HEK293 (cell line): ENCODE data around the gene EBF3.

ENCODE experiments used
- CTCF ChIA-PET: fragments of 350-600 bp; formaldehyde crosslinking; extraction: SDS; loops from one replicate; lab custom pipeline; 2021; ENCODE audit warnings: antibody characterized with exemption; lab: Yijun Ruan, JAX
- POLR2A ChIA-PET: fragments of 300-600 bp; formaldehyde crosslinking; extraction: SDS; loops from one replicate; lab custom pipeline; 2020; ENCODE audit warnings: antibody characterized with exemption, inconsistent platforms; lab: Yijun Ruan, JAX
- H3K27ac ChIP-seq: fragments of 200-500 bp; sonication (Bioruptor generic); 2 replicates; pipeline ENCODE4 v1.5.1; 2014; ENCODE audit warnings: low read depth, low read length, control low read depth, inconsistent platforms; ENCODE audit errors: extremely low read depth
- H3K36me3 ChIP-seq, 2 experiments: fragments of 200-500 bp in 1 of 2; sonication (Bioruptor generic) in 1 of 2; 1 replicate in 1 of 2; 2 replicates in 1 of 2; pipeline ENCODE4 v1.5.1; 2014 to 2017; ENCODE audit warnings: inconsistent platforms in 2 of 2, low read length in 2 of 2; ENCODE audit not compliant: control insufficient read depth in 2 of 2, insufficient read depth in 1 of 2
- H3K4me1 ChIP-seq: fragments of 200-500 bp; sonication (Bioruptor generic); 2 replicates; pipeline ENCODE4 v1.5.1; 2014; ENCODE audit warnings: mild to moderate bottlenecking, low read length, inconsistent platforms; ENCODE audit not compliant: control insufficient read depth, insufficient read depth
- H3K4me3 ChIP-seq: 2 replicates; pipeline ENCODE4 v1.5.1; 2011; ENCODE audit warnings: low read depth, mild to moderate bottlenecking, control low read depth, low read length, moderate library complexity
- H3K9me3 ChIP-seq: fragments of 200-500 bp; sonication (Bioruptor generic); 2 replicates; pipeline ENCODE4 v1.5.1; 2014; ENCODE audit warnings: low read depth, low read length, inconsistent platforms; ENCODE audit not compliant: control insufficient read depth, insufficient read depth
- BCL11B ChIP-seq: fragments of 450-650 bp; formaldehyde crosslinking; IDR thresholded peaks from 2 replicates; pipeline ENCODE4 v1.5.1; 2016; ENCODE audit warnings: low read depth, missing biosample characterization, missing genetic modification characterization
- GLIS2 ChIP-seq: fragments of 450-650 bp; formaldehyde crosslinking; IDR thresholded peaks from 2 replicates; pipeline ENCODE4 v1.5.1; 2016; ENCODE audit warnings: missing biosample characterization, missing genetic modification characterization
- HOXC10 ChIP-seq: sonication (generic); formaldehyde crosslinking; IDR thresholded peaks from 2 replicates; pipeline ENCODE4 v1.8.1; 2023; ENCODE audit warnings: mild to moderate bottlenecking, missing genetic modification reagents
- PRDM2 ChIP-seq: fragments of 450-650 bp; formaldehyde crosslinking; IDR thresholded peaks from 2 replicates; pipeline ENCODE4 v1.5.1; 2016; ENCODE audit warnings: missing biosample characterization, missing genetic modification characterization, borderline replicate concordance
- SP7 ChIP-seq: fragments of 450-650 bp; formaldehyde crosslinking; IDR thresholded peaks from 2 replicates; pipeline ENCODE4 v1.5.1; 2016; ENCODE audit warnings: missing biosample characterization, missing genetic modification characterization
- TCF7L2 ChIP-seq: IDR thresholded peaks from 2 replicates; pipeline ENCODE4 v1.6.1; 2011; ENCODE audit warnings: low read depth, mild to moderate bottlenecking, inconsistent platforms, low read length, moderate library complexity, borderline replicate concordance
- TRIM28 ChIP-seq: IDR thresholded peaks from 2 replicates; pipeline ENCODE4 v1.6.1; 2011; ENCODE audit warnings: low read length, control low read depth, borderline replicate concordance
- YY1 ChIP-seq: fragments of 450-650 bp; formaldehyde crosslinking; IDR thresholded peaks from 2 replicates; pipeline ENCODE4 v1.5.1; 2018; ENCODE audit warnings: missing biosample characterization, missing genetic modification characterization
- YY2 ChIP-seq: fragments of 450-650 bp; formaldehyde crosslinking; IDR thresholded peaks from 2 replicates; pipeline ENCODE4 v1.5.1; 2016; ENCODE audit warnings: missing biosample characterization, missing genetic modification characterization
- ZBTB26 ChIP-seq: fragments of 450-650 bp; formaldehyde crosslinking; optimal IDR thresholded peaks from 2 replicates; pipeline ENCODE3; 2016; ENCODE audit warnings: missing biosample characterization, mild to moderate bottlenecking, missing genetic modification characterization
- ZFHX2 ChIP-seq: fragments of 450-650 bp; formaldehyde crosslinking; conservative IDR thresholded peaks from 2 replicates; pipeline ENCODE4 v1.5.1; 2016; ENCODE audit warnings: missing biosample characterization, missing genetic modification characterization
- ZFP37 ChIP-seq: fragments of 450-650 bp; formaldehyde crosslinking; IDR thresholded peaks from 2 replicates; pipeline ENCODE4 v1.5.1; 2016; ENCODE audit warnings: missing biosample characterization, missing genetic modification characterization
- ZNF10 ChIP-seq: fragments of 450-650 bp; formaldehyde crosslinking; IDR thresholded peaks from 2 replicates; pipeline ENCODE4 v1.5.1; 2017; ENCODE audit warnings: missing biosample characterization, missing genetic modification characterization
- ZNF311 ChIP-seq: fragments of 450-650 bp; formaldehyde crosslinking; IDR thresholded peaks from 2 replicates; pipeline ENCODE4 v1.5.1; 2017; ENCODE audit warnings: missing biosample characterization, missing genetic modification characterization, borderline replicate concordance
- ZNF571 ChIP-seq: fragments of 450-650 bp; formaldehyde crosslinking; IDR thresholded peaks from 2 replicates; pipeline ENCODE4 v1.5.0; 2017; ENCODE audit warnings: missing biosample characterization, missing genetic modification characterization
- ZNF585B ChIP-seq: fragments of 450-650 bp; formaldehyde crosslinking; IDR thresholded peaks from 2 replicates; pipeline ENCODE4 v1.5.1; 2016; ENCODE audit warnings: missing biosample characterization, missing genetic modification characterization
- ZNF600 ChIP-seq: fragments of 450-650 bp; formaldehyde crosslinking; IDR thresholded peaks from 2 replicates; pipeline ENCODE4 v1.5.1; 2016; ENCODE audit warnings: missing biosample characterization, missing genetic modification characterization
- ZNF610 ChIP-seq: fragments of 450-650 bp; formaldehyde crosslinking; IDR thresholded peaks from 2 replicates; pipeline ENCODE4 v1.5.1; 2016; ENCODE audit warnings: missing biosample characterization, missing genetic modification characterization, borderline replicate concordance
- ZNF707 ChIP-seq: fragments of 450-650 bp; formaldehyde crosslinking; IDR thresholded peaks from 2 replicates; pipeline ENCODE4 v1.5.1; 2016; ENCODE audit warnings: missing biosample characterization, missing genetic modification characterization
- ZNF776 ChIP-seq: fragments of 450-650 bp; formaldehyde crosslinking; IDR thresholded peaks from 2 replicates; pipeline ENCODE4 v1.5.0; 2017; ENCODE audit warnings: missing biosample characterization, missing genetic modification characterization, borderline replicate concordance
- ZNF791 ChIP-seq: fragments of 450-650 bp; formaldehyde crosslinking; IDR thresholded peaks from 2 replicates; pipeline ENCODE4 v1.5.1; 2016; ENCODE audit warnings: missing biosample characterization, missing genetic modification characterization
- ZNF830 ChIP-seq: fragments of 450-650 bp; IDR thresholded peaks from 2 replicates; pipeline ENCODE4 v1.5.0; 2018; ENCODE audit warnings: missing biosample characterization, missing genetic modification characterization, low read depth, mild to moderate bottlenecking, moderate library complexity

EBF3 gene

GRCh38 chr10:129836253-129836652 lies 127.8 kb downstream of the EBF3 start:
- POLR2A ChIA-PET = no interaction called here
- CTCF ChIA-PET = no interaction called here
- no peak overlapping the region for H3K27ac ChIP-seq
- H3K9me3 ChIP-seq = no peaks in the 10 kb centered on the region
- no peaks in the 10 kb centered on the region for H3K4me1 ChIP-seq
- no peak overlapping the region for H3K4me3 ChIP-seq
- peaks cover 0 to 41% of the 10 kb centered on the region in 2 experiments; a peak in 2 of 3 replicates for H3K36me3 ChIP-seq
- TF ChIP-seq ZNF610 (tag by site-specific recombination) (no peak), YY2 (tag by site-specific recombination) (no peak)

GRCh38 chr10:129833994-129834739 lies 129.9 kb downstream of the EBF3 start:
- Histone ChIP-seq H3K9me3 (no peaks in the 10 kb centered on the region), H3K4me1 (no peaks in the 10 kb centered on the region), H3K36me3 (peaks cover 0 to 21% of the 10 kb centered on the region in 2 experiments; a peak in 2 of 3 replicates), H3K4me3 (no peak overlapping the region), H3K27ac (no peak overlapping the region)
- TF ChIP-seq BCL11B (tag by site-specific recombination) (no peak), ZNF776 (no peak)
- ChIA-PET CTCF (no interaction called here), POLR2A (no interaction called here)

- CTCF ChIA-PET = no interaction called here
- Histone ChIP-seq H3K4me1 (no peaks in the 10 kb centered on the region), H3K27ac (no peak overlapping the region)
Measured at GRCh38 chr10:129833468-129833950, 130.6 kb downstream of the EBF3 start.

More at GRCh38 chr10:129833468-129833950, 130.6 kb downstream of the EBF3 start:
- POLR2A ChIA-PET = no interaction called here
- Histone ChIP-seq H3K36me3 (peaks cover 0 to 15% of the 10 kb centered on the region in 2 experiments; a peak in 2 of 3 replicates), H3K4me3 (no peak overlapping the region), H3K9me3 (no peaks in the 10 kb centered on the region)
- no peak for TF ChIP-seq ZFHX2 (tag by site-specific recombination)
- TF ChIP-seq HOXC10 (CRISPR knock-in tag) = no peak
- no peak for TF ChIP-seq ZNF791 (tag by site-specific recombination)
- no peak for TF ChIP-seq ZNF10 (tag by site-specific recombination)
- TF ChIP-seq ZFP37 (tag by site-specific recombination) = no peak
- TF ChIP-seq TRIM28 = no peak
- no peak for TF ChIP-seq GLIS2 (tag by site-specific recombination)
- TF ChIP-seq ZNF311 (tag by site-specific recombination) = no peak
- TF ChIP-seq PRDM2 = no peak
- no peak for TF ChIP-seq ZBTB26 (tag by site-specific recombination)
- TF ChIP-seq ZNF707 (tag by site-specific recombination) = no peak
- TF ChIP-seq ZNF600 (tag by site-specific recombination) = no peak
- no peak for TF ChIP-seq YY1
- no peak for TF ChIP-seq ZNF830 (tag by site-specific recombination)
- no peak for TF ChIP-seq TCF7L2
- TF ChIP-seq SP7 (tag by site-specific recombination) = no peak
- TF ChIP-seq ZNF571 (tag by site-specific recombination) = no peak
- no peak for TF ChIP-seq ZNF585B (tag by site-specific recombination)
